DND-41 (cell line): Measurements from ENCODE around the gene NEURL1B.

Experiments
- ATAC-seq: fragments of 200-7000 bp; cut with Tn5 transposase; 3 replicates; pipeline ENCODE4 v1.9.1; 2021; ENCODE audit warnings: low read depth; ENCODE audit not compliant: insufficient read depth
- DNase-seq: peaks from one replicate; pipeline ENCODE4 v3.0.0-alpha.2; 2020
- H2AFZ ChIP-seq: 2 replicates; pipeline ENCODE4 v1.6.0; 2012; ENCODE audit warnings: low read depth, low read length
- H3K27ac ChIP-seq: 2 replicates; pipeline ENCODE4 v1.5.1; 2012; ENCODE audit warnings: low read length, inconsistent platforms
- H3K27me3 ChIP-seq: fragments of 200-600 bp; sonication (generic); 2 replicates; pipeline ENCODE4 v1.6.0; 2012; ENCODE audit warnings: low read length, mild to moderate bottlenecking, inconsistent platforms; ENCODE audit not compliant: insufficient read depth, poor library complexity
- H3K36me3 ChIP-seq: 2 replicates; pipeline ENCODE4 v1.5.1; 2012; ENCODE audit warnings: low read length, inconsistent platforms; ENCODE audit not compliant: insufficient read depth
- H3K4me1 ChIP-seq: 2 replicates; pipeline ENCODE4 v1.5.1; 2012; ENCODE audit warnings: mild to moderate bottlenecking, low read length; ENCODE audit not compliant: insufficient read depth
- H3K4me2 ChIP-seq: 2 replicates; pipeline ENCODE4 v1.6.0; 2012; ENCODE audit warnings: mild to moderate bottlenecking, moderate library complexity, low read length, inconsistent platforms; ENCODE audit not compliant: insufficient read depth
- H3K4me3 ChIP-seq, 2 experiments: fragments of 200-600 bp in 1 of 2; shearing (Covaris generic) in 1 of 2; 2 replicates each; pipeline ENCODE4 v1.5.1; 2012 to 2016; ENCODE audit warnings: inconsistent platforms in 2 of 2, low read length in 2 of 2, mild to moderate bottlenecking in 2 of 2, low read depth in 1 of 2, moderate library complexity in 1 of 2
- H3K79me2 ChIP-seq: 2 replicates; pipeline ENCODE4 v1.6.0; 2012; ENCODE audit warnings: low read length, inconsistent platforms; ENCODE audit not compliant: insufficient read depth
- H3K9ac ChIP-seq: 2 replicates; pipeline ENCODE4 v1.6.0; 2012; ENCODE audit warnings: low read depth, mild to moderate bottlenecking, inconsistent platforms, low read length, moderate library complexity
- H3K9me3 ChIP-seq: 2 replicates; pipeline ENCODE4 v1.5.1; 2012; ENCODE audit warnings: low read length, moderate library complexity, mild to moderate bottlenecking, inconsistent platforms; ENCODE audit not compliant: insufficient read depth, severe bottlenecking
- H4K20me1 ChIP-seq: 2 replicates; pipeline ENCODE4 v1.6.0; 2012; ENCODE audit warnings: low read length; ENCODE audit not compliant: insufficient read depth
- EZH2 ChIP-seq: IDR thresholded peaks from 3 replicates; pipeline ENCODE4 v1.6.1; 2012; ENCODE audit warnings: borderline replicate concordance, low read depth, mild to moderate bottlenecking, moderate library complexity, low read length, inconsistent platforms; ENCODE audit not compliant: severe bottlenecking
- TF ChIP-seq, protein P1 (sequence below): IDR thresholded peaks from 2 replicates; pipeline ENCODE4 v1.5.1; 2012; ENCODE audit warnings: borderline replicate concordance, low read length, moderate library complexity, mild to moderate bottlenecking; ENCODE audit not compliant: poor library complexity, severe bottlenecking; ENCODE audit errors: extremely low read depth

Gene NEURL1B

GRCh38 chr5:172664018-172664417 lies 23.0 kb downstream of the NEURL1B start:
- Histone ChIP-seq H3K27me3 (no peaks in the 10 kb centered on the region), H3K4me1 (no peaks in the 10 kb centered on the region), H3K27ac (no peak overlapping the region), H3K9ac (no peak overlapping the region), H2AFZ (no peak overlapping the region), H3K9me3 (no peaks in the 10 kb centered on the region), H4K20me1 (0 out of 2 replicates have a peak, but pooled peaks cover 2% of the 10 kb centered on the region), H3K36me3 (no peaks in the 10 kb centered on the region), H3K79me2 (no peaks in the 10 kb centered on the region), H3K4me2 (no peak overlapping the region), H3K4me3 (no peak overlapping the region)
- DNase-seq (no peak), ATAC-seq (no peak)
- TF ChIP-seq, protein P1, sequence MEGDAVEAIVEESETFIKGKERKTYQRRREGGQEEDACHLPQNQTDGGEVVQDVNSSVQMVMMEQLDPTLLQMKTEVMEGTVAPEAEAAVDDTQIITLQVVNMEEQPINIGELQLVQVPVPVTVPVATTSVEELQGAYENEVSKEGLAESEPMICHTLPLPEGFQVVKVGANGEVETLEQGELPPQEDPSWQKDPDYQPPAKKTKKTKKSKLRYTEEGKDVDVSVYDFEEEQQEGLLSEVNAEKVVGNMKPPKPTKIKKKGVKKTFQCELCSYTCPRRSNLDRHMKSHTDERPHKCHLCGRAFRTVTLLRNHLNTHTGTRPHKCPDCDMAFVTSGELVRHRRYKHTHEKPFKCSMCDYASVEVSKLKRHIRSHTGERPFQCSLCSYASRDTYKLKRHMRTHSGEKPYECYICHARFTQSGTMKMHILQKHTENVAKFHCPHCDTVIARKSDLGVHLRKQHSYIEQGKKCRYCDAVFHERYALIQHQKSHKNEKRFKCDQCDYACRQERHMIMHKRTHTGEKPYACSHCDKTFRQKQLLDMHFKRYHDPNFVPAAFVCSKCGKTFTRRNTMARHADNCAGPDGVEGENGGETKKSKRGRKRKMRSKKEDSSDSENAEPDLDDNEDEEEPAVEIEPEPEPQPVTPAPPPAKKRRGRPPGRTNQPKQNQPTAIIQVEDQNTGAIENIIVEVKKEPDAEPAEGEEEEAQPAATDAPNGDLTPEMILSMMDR: no peak
- TF ChIP-seq EZH2: no peak

GRCh38 chr5:172664681-172665541 lies 23.8 kb downstream of the NEURL1B start:
- Histone ChIP-seq H3K4me1 (no peaks in the 10 kb centered on the region), H4K20me1 (0 out of 2 replicates have a peak, but pooled peaks cover 2% of the 10 kb centered on the region)
- TF ChIP-seq, protein P1: no peak
- no peak for TF ChIP-seq EZH2

GRCh38 chr5:172666251-172666650 lies 25.2 kb downstream of the NEURL1B start:
- H3K4me2 ChIP-seq: no peak overlapping the region
- H3K9me3 ChIP-seq: no peaks in the 10 kb centered on the region
- TF ChIP-seq, protein P1: no peak
- no peak for TF ChIP-seq EZH2
- H2AFZ ChIP-seq: no peak overlapping the region
- H3K27me3 ChIP-seq: no peaks in the 10 kb centered on the region
- H3K4me1 ChIP-seq: no peaks in the 10 kb centered on the region
- DNase-seq (no peak), ATAC-seq (no peak; the same call in 2 of the 3 replicates)
- H3K4me3 ChIP-seq: no peak overlapping the region
- H4K20me1 ChIP-seq: 0 out of 2 replicates have a peak, but pooled peaks cover 2% of the 10 kb centered on the region
- H3K36me3 ChIP-seq: no peaks in the 10 kb centered on the region
- no peak overlapping the region for H3K9ac ChIP-seq
- H3K27ac ChIP-seq: no peak overlapping the region
- no peaks in the 10 kb centered on the region for H3K79me2 ChIP-seq

More at GRCh38 chr5:172664681-172665541, 23.8 kb downstream of the NEURL1B start:
- no peaks in the 10 kb centered on the region for H3K36me3 ChIP-seq
- H2AFZ ChIP-seq: no peak overlapping the region
- H3K79me2 ChIP-seq: no peaks in the 10 kb centered on the region
- no peak overlapping the region for H3K4me3 ChIP-seq
- no peaks in the 10 kb centered on the region for H3K9me3 ChIP-seq
- H3K27ac ChIP-seq: no peak overlapping the region
- no peak for DNase-seq
- H3K4me2 ChIP-seq: no peak overlapping the region
- H3K27me3 ChIP-seq: no peaks in the 10 kb centered on the region
- no peak overlapping the region for H3K9ac ChIP-seq
- no peak for ATAC-seq
